ENCODE measurements around the gene PRPF39.
"Not testable (repeated sequence)": the region's sequence is repeated elsewhere in the genome, so short reads cannot be mapped to it uniquely, and the experiment has no call there.

Gene PRPF39

DNA sequence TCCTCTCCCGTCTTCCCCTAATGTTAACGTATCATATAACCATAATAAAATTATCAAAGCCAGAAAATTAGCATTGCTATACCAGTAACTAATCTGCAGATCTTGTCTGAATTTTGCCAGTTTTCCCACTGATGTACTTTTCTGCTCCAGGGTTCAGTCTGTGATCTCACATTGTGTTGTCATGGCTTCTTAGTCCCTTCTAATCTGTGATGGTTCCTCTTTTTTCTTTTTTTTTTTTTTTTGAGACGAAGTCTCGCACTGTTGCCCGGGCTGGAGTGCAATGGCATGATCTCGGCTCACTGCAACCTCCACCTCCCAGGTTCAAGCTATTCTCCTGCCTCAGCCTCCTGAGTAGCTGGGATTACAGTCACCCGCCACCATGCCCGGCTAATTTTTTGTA lies 58.2 kb downstream of the PRPF39 start:
- not testable (repeated sequence) for FAIRE-seq

DNA sequence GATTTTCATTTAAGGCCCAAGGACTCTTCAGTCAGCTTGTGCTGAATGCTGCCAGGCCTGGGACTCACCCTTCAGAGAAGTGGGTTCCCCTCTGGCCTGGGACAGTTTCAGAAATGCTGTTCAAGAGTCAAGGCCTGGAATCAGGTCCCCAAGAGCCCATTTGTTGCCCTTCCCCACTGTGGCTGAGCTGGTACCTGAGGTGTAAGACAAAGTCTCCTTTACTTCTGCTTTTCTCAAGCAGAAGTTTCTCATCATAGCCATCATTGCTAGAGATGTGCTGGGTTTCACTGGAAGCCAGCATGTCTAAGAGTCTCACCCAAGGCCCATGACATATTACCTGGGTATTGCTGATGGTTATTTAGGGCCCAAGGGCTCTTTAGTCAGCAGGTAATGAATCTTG lies 60.7 kb downstream of the PRPF39 start:
- FAIRE-seq: no peak

DNA sequence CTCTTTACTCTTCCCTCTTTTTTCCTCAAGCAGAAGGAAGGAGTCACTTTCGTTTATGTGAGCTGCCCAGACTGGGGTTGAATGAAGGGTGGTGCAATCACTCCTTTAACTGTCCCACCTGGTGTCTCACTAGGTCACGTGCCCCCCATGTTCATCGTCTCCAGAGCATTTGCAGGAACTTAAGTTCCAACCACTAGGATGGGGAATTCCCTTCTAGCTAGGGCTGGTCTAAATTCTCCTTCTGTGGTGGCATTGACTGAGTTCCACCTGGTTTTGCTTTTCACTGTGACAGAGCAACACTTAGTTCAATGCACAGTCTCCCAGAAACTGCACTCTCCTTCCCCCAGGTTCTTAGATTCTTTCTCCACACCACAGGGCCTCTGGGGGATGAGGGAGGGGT lies 61.3 kb downstream of the PRPF39 start:
- no peak for FAIRE-seq

DNA sequence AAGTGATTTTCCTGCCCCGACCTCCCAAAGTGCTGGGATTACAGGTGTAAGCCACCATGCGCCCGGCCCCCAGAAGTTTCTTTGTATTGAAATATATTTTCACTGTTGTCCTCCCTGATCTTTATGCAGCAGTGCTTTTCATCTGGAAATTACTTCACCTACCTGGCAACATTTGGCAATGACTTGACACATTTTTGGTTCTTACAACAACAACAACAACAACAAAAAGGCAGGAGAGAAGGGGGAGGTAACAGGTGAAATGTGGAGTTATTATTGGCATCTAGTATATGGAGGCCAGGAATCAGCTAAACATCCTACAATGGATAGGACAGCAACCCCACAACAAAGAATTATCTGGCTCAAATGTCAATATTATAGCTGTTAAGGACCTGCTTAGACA lies 65.7 kb downstream of the PRPF39 start:
- no peak for FAIRE-seq

DNA sequence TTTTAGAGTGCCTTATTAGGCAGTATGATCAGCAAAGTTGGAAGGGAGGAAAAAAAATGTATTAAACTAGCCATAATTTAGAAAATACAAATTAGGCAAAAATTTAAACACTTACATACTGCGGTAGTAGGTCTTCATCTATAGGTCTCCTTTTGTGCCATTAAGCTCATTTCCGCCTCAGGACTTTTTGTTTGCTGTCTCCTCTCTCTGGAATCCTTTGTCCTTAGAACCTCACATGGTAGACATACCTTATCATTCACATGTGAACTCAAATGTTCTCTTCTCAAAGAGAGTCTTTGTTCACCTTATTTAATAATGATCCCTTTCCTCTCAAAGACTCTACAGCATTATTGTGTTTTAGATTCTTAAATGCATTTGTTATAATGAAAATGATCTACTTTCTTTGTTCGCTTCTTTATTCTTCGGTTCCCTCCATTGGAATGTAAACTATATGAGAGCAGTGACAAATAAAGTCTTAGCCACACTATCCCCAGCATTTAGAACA lies 66.5 kb downstream of the PRPF39 start:
- FAIRE-seq: no peak

DNA sequence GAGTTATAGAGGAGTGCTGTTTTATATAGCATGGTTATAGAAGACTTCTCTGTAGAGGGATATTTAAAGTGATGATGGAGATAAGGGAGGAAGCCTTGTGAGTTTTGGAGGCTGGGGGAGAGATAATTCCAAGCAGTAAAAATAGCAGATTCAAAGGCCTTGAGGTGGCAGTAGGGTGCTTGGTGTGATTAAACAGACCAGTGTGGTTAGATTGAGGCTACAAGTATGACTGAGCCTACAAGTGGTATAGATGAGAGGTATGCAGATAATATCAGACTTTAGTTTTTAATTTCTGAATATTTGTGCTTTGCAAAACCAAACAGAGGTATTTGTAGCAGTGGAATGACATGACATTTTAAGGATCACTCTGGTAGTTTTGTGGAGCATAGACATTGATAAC lies 72.2 kb downstream of the PRPF39 start:
- FAIRE-seq: no peak

Data from TTC549 (cell line).